Thyroid gland (tissue), 4 donors: Measurements from ENCODE around the gene EP400.

ENCODE experiments used
- CTCF ChIP-seq, 6 experiments: fragments of 200-600 bp in 3 of 6; fragments of 450-650 bp in 3 of 6; sonication (generic) in 3 of 6; IDR thresholded peaks; one replicate each; pipeline ENCODE4 v1.5.1; 2016 to 2019; ENCODE audit warnings: antibody characterized with exemption in 6 of 6, mild to moderate bottlenecking in 2 of 6, inconsistent platforms in 1 of 6, moderate library complexity in 1 of 6
- POLR2A ChIP-seq, 2 donors: fragments of 450-650 bp; IDR thresholded peaks; one replicate each; pipeline ENCODE4 v1.6.1; 2017; ENCODE audit warnings: antibody characterized with exemption in 2 of 2, mild to moderate bottlenecking in 2 of 2, moderate library complexity in 1 of 2

DNA sequence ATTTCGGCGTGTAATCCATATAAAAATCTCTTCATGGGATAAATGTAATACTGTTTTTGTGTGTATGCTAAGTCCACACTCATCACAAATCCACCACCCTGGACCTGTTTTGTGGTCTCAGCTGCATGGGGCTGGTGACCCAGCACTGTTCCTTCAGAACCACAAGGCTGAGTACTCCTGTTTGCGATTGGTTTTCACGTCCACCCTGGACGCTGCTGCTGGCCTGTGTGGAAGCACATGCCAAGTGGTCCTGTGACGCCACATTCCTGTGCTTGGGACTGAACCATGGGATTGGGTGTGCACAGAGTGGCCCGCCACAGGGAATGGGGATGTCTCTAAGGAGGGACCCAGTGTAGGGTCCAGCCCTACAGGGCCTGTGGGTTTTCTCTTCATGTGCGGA lies 16.4 kb upstream of the EP400 start:
- TF ChIP-seq CTCF (IDR thresholded peaks at IDR 0.05) (no peak), POLR2A (IDR thresholded peaks at IDR 0.05) (no peak)
